ENCODE data around the gene ZFTA. TPM values are rescaled to one million over a fixed set of nuclear protein-coding genes. Genes with fewer than 3 reads are reported as not detected.
"Not testable (repeated sequence)": the region's sequence is repeated elsewhere in the genome, so short reads cannot be mapped to it uniquely, and the experiment has no call there.

ZFTA gene
- 35.1 TPM for polyA plus RNA-seq (ENCODE audit: insufficient read length)

GRCh38 chr11:63768237-63769041 lies at the start of gene ZFTA:
Gene ZFTA (minus strand): TSS chr11:63768775. CDS start chr11:63768622, 153 bp downstream.
- DNase-seq = peak; percentile 80

GRCh38 chr11:63817758-63818498 lies 49.4 kb upstream of the ZFTA start:
- no peak for DNase-seq

GRCh38 chr11:63816732-63817131 lies 48.2 kb upstream of the ZFTA start:
- DNase-seq = no peak

GRCh38 chr11:63816166-63816565 lies 47.6 kb upstream of the ZFTA start:
- DNase-seq = no peak

- DNase-seq = no peak
Measured at GRCh38 chr11:63814383-63814736, 45.8 kb upstream of the ZFTA start.

GRCh38 chr11:63813563-63814382 lies 45.2 kb upstream of the ZFTA start:
- DNase-seq = peak; percentile 48

GRCh38 chr11:63813035-63813562 lies 44.5 kb upstream of the ZFTA start, which contains the start of gene SPINDOC:
Gene SPINDOC (plus strand): TSS chr11:63813456. CDS start chr11:63813687, 231 bp downstream.
- peak; percentile 83 for DNase-seq

- no peak for DNase-seq
Measured at GRCh38 chr11:63811522-63811921, 42.9 kb upstream of the ZFTA start.

GRCh38 chr11:63810383-63810782 lies 41.8 kb upstream of the ZFTA start:
- DNase-seq = not testable (repeated sequence)

- no peak for DNase-seq
Measured at GRCh38 chr11:63805844-63806415, 37.4 kb upstream of the ZFTA start.

- DNase-seq = no peak
Measured at GRCh38 chr11:63804259-63804658, 35.7 kb upstream of the ZFTA start.

GRCh38 chr11:63802637-63803414 lies 34.3 kb upstream of the ZFTA start:
- no peak for DNase-seq

- DNase-seq = no peak
Measured at GRCh38 chr11:63800921-63801320, 32.3 kb upstream of the ZFTA start.

- DNase-seq = no peak
Measured at GRCh38 chr11:63795066-63795465, 26.5 kb upstream of the ZFTA start.

- no peak for DNase-seq
Measured at GRCh38 chr11:63793161-63793560, 24.6 kb upstream of the ZFTA start.

- no peak for DNase-seq
Measured at GRCh38 chr11:63791495-63792167, 23.1 kb upstream of the ZFTA start.

GRCh38 chr11:63785823-63786222 lies 17.2 kb upstream of the ZFTA start:
- DNase-seq = no peak

- no peak for DNase-seq
Measured at GRCh38 chr11:63783925-63784592, 15.5 kb upstream of the ZFTA start.

GRCh38 chr11:63782749-63783148 lies 14.2 kb upstream of the ZFTA start:
- DNase-seq = no peak

GRCh38 chr11:63779039-63779438 lies 10.5 kb upstream of the ZFTA start:
- DNase-seq = no peak
